HepG2 (cell line): ENCODE results near the gene DDT. TPM values are rescaled to one million over a fixed set of nuclear protein-coding genes. Genes with fewer than 3 reads are reported as not detected.
A peak's percentile ranks its signal among the peaks of the same experiment; 100 is the strongest.

Experiments used
- HCFC1 ChIP-seq: fragments of 150-350 bp; IDR thresholded peaks from 2 replicates; pipeline ENCODE4 v1.6.1; 2014; ENCODE audit warnings: low read depth, low read length
- HDAC6 ChIP-seq: fragments of 200-600 bp; sonication (generic); IDR thresholded peaks from 2 replicates; pipeline ENCODE4 v1.7.0; 2017; ENCODE audit warnings: mild to moderate bottlenecking, antibody characterized with exemption, low read length, low read depth
- MYC ChIP-seq: sonication (generic); formaldehyde crosslinking; IDR thresholded peaks from 2 replicates; pipeline ENCODE4 v1.9.0; 2021; ENCODE audit warnings: missing genetic modification reagents, borderline replicate concordance
- NFE2 ChIP-seq: sonication (generic); formaldehyde crosslinking; IDR thresholded peaks from 2 replicates; pipeline ENCODE4 v1.4.0; 2020; ENCODE audit warnings: missing genetic modification reagents
- RBM22 ChIP-seq: fragments of 200-400 bp; formaldehyde crosslinking; optimal IDR thresholded peaks from 2 replicates; pipeline ENCODE3; 2017; ENCODE audit warnings: mild to moderate bottlenecking, low read length, moderate library complexity
- SMC3 ChIP-seq: IDR thresholded peaks from 2 replicates; pipeline ENCODE4 v1.6.1; 2011; ENCODE audit warnings: low read length, improper control_type of control experiment
- TBX3 ChIP-seq: fragments of 450-650 bp; IDR thresholded peaks from 2 replicates; pipeline ENCODE4 v1.6.1; 2017; ENCODE audit warnings: antibody characterized with exemption, mild to moderate bottlenecking, inconsistent platforms, borderline replicate concordance
- ZNF367 ChIP-seq: sonication (generic); formaldehyde crosslinking; IDR thresholded peaks from 2 replicates; pipeline ENCODE4 v1.4.0; 2020; ENCODE audit warnings: missing genetic modification reagents, borderline replicate concordance
- ZNF607 ChIP-seq: sonication (generic); formaldehyde crosslinking; IDR thresholded peaks from 2 replicates; pipeline ENCODE4 v1.5.1; 2020; ENCODE audit warnings: missing genetic modification reagents, mild to moderate bottlenecking, borderline replicate concordance
- ZNF724P ChIP-seq: sonication (generic); formaldehyde crosslinking; IDR thresholded peaks from 2 replicates; pipeline ENCODE4 v1.8.0; 2022; ENCODE audit warnings: missing genetic modification reagents, borderline replicate concordance
- ZNF790 ChIP-seq: sonication (generic); formaldehyde crosslinking; IDR thresholded peaks from 2 replicates; pipeline ENCODE4 v1.8.0; 2022; ENCODE audit warnings: missing genetic modification reagents, mild to moderate bottlenecking, borderline replicate concordance
- ZNF83 ChIP-seq: sonication (generic); formaldehyde crosslinking; IDR thresholded peaks from 2 replicates; pipeline ENCODE4 v1.4.0; 2020; ENCODE audit warnings: missing genetic modification reagents, mild to moderate bottlenecking, borderline replicate concordance
- polyA plus RNA-seq, 8 experiments: library from polyadenylated mRNA; depleted of rRNA in 3 of 8; stranded (reverse) in 7 of 8; unstranded in 1 of 8; fragments of >200 nt; fragmentation: Illumina TruSeq in 4 of 8; extraction: Trizol in 4 of 8; gene quantifications; 2 replicates each; pipeline versions ENCODE4 v1.2.1 to v1.2.3, GENCODE V29; 2011 to 2016; ENCODE audit warnings: low read depth in 4 of 8, missing spikeins in 1 of 8, mixed read lengths in 1 of 8; ENCODE audit not compliant: insufficient read depth in 1 of 8
- total RNA-seq, 5 experiments: library from RNA; depleted of rRNA; stranded (reverse); fragments of >200 nt; fragmentation: Illumina TruSeq; extraction: Trizol; gene quantifications; 2 replicates each; pipeline ENCODE4 v1.2.3, GENCODE V29; 2016; ENCODE audit warnings: low read depth in 1 of 5
- TF ChIP-seq, protein P1 (sequence below): fragments of 450-650 bp; IDR thresholded peaks from 2 replicates; pipeline ENCODE4 v1.6.1; 2017; ENCODE audit warnings: mild to moderate bottlenecking
- TF ChIP-seq, protein P2 (sequence below): sonication (generic); formaldehyde crosslinking; IDR thresholded peaks from 2 replicates; pipeline ENCODE4 v1.5.0; 2020; ENCODE audit warnings: mild to moderate bottlenecking, missing genetic modification reagents
- TF ChIP-seq, protein P3 (sequence below): IDR thresholded peaks from 2 replicates; pipeline ENCODE4 v1.6.1; 2016; ENCODE audit warnings: low read depth, borderline replicate concordance
- TF ChIP-seq, protein P4 (sequence below): sonication (generic); formaldehyde crosslinking; IDR thresholded peaks from 2 replicates; pipeline ENCODE4 v1.5.0; 2020; ENCODE audit warnings: mild to moderate bottlenecking, missing genetic modification reagents, borderline replicate concordance
- TF ChIP-seq, protein P5 (sequence below): sonication (generic); formaldehyde crosslinking; IDR thresholded peaks from 2 replicates; pipeline ENCODE4 v1.4.0; 2020; ENCODE audit warnings: missing genetic modification reagents, borderline replicate concordance
- TF ChIP-seq, protein P6 (sequence below): sonication (generic); formaldehyde crosslinking; IDR thresholded peaks from 2 replicates; pipeline ENCODE4 v1.4.0; 2020; ENCODE audit warnings: mild to moderate bottlenecking, missing genetic modification reagents

Gene DDT
- total and polyA plus RNA-seq, 2 of the 13 experiments (the other 11 are each of a cell fraction or from before 2014, with no cell fraction given): 143 to 181 TPM

DNA sequence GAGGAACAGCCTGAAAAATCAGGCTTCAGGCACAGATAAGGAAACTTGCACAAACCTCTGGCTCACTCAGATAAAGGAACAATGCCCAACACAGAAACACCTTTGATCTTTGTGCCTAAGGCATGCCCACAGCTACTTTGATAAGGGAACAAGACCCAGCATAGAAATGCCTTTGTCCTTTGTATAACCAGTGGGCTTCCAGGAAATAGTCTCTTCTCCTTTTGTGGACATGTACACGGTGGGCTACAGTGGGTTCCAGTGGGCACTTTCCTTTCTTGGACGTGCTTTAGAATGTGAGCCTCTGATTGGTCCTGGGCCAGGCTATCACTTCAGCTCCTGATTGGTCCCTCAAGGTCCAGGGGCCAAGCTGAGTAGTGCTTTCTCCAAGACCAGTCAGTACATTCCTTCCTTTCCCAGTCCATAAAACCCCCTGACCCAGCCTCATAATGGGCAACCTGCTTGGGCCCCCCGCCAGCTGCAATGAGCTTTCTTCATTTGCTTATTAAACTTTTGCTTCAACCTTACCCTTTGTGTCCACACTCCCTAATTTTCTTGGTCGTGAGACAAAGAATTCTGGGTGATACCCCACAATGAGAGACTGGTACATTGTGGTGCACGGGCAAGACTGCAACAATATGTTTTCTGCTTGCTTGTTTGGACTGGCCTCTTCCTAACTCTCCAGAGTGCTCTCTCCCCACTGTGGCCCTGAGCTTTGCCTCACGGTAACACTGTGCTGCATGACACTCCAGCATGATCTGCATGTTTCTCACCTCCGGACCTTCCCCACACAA is 35.2 kb upstream of the DDT start (continued):
- TF ChIP-seq, protein P1, sequence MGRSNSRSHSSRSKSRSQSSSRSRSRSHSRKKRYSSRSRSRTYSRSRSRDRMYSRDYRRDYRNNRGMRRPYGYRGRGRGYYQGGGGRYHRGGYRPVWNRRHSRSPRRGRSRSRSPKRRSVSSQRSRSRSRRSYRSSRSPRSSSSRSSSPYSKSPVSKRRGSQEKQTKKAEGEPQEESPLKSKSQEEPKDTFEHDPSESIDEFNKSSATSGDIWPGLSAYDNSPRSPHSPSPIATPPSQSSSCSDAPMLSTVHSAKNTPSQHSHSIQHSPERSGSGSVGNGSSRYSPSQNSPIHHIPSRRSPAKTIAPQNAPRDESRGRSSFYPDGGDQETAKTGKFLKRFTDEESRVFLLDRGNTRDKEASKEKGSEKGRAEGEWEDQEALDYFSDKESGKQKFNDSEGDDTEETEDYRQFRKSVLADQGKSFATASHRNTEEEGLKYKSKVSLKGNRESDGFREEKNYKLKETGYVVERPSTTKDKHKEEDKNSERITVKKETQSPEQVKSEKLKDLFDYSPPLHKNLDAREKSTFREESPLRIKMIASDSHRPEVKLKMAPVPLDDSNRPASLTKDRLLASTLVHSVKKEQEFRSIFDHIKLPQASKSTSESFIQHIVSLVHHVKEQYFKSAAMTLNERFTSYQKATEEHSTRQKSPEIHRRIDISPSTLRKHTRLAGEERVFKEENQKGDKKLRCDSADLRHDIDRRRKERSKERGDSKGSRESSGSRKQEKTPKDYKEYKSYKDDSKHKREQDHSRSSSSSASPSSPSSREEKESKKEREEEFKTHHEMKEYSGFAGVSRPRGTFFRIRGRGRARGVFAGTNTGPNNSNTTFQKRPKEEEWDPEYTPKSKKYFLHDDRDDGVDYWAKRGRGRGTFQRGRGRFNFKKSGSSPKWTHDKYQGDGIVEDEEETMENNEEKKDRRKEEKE: no peak
- no peak for TF ChIP-seq ZNF790 (CRISPR knock-in tag)
- TF ChIP-seq, protein P2, sequence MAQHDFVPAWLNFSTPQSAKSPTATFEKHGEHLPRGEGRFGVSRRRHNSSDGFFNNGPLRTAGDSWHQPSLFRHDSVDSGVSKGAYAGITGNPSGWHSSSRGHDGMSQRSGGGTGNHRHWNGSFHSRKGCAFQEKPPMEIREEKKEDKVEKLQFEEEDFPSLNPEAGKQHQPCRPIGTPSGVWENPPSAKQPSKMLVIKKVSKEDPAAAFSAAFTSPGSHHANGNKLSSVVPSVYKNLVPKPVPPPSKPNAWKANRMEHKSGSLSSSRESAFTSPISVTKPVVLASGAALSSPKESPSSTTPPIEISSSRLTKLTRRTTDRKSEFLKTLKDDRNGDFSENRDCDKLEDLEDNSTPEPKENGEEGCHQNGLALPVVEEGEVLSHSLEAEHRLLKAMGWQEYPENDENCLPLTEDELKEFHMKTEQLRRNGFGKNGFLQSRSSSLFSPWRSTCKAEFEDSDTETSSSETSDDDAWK (CRISPR knock-in tag): no peak
- TF ChIP-seq TBX3: no peak
- no peak for TF ChIP-seq SMC3
- no peak for TF ChIP-seq RBM22
- no peak for TF ChIP-seq ZNF367 (CRISPR knock-in tag)
- no peak for TF ChIP-seq ZNF607 (CRISPR knock-in tag)
- TF ChIP-seq, protein P3, sequence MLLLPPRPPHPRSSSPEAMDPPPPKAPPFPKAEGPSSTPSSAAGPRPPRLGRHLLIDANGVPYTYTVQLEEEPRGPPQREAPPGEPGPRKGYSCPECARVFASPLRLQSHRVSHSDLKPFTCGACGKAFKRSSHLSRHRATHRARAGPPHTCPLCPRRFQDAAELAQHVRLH (CRISPR knock-in tag): no peak
- TF ChIP-seq, protein P4, sequence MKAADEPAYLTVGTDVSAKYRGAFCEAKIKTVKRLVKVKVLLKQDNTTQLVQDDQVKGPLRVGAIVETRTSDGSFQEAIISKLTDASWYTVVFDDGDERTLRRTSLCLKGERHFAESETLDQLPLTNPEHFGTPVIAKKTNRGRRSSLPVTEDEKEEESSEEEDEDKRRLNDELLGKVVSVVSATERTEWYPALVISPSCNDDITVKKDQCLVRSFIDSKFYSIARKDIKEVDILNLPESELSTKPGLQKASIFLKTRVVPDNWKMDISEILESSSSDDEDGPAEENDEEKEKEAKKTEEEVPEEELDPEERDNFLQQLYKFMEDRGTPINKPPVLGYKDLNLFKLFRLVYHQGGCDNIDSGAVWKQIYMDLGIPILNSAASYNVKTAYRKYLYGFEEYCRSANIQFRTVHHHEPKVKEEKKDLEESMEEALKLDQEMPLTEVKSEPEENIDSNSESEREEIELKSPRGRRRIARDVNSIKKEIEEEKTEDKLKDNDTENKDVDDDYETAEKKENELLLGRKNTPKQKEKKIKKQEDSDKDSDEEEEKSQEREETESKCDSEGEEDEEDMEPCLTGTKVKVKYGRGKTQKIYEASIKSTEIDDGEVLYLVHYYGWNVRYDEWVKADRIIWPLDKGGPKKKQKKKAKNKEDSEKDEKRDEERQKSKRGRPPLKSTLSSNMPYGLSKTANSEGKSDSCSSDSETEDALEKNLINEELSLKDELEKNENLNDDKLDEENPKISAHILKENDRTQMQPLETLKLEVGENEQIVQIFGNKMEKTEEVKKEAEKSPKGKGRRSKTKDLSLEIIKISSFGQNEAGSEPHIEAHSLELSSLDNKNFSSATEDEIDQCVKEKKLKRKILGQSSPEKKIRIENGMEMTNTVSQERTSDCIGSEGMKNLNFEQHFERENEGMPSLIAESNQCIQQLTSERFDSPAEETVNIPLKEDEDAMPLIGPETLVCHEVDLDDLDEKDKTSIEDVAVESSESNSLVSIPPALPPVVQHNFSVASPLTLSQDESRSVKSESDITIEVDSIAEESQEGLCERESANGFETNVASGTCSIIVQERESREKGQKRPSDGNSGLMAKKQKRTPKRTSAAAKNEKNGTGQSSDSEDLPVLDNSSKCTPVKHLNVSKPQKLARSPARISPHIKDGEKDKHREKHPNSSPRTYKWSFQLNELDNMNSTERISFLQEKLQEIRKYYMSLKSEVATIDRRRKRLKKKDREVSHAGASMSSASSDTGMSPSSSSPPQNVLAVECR (CRISPR knock-in tag): peak; percentile 34; the same call in 1 of the 2 replicates
- TF ChIP-seq, protein P5, sequence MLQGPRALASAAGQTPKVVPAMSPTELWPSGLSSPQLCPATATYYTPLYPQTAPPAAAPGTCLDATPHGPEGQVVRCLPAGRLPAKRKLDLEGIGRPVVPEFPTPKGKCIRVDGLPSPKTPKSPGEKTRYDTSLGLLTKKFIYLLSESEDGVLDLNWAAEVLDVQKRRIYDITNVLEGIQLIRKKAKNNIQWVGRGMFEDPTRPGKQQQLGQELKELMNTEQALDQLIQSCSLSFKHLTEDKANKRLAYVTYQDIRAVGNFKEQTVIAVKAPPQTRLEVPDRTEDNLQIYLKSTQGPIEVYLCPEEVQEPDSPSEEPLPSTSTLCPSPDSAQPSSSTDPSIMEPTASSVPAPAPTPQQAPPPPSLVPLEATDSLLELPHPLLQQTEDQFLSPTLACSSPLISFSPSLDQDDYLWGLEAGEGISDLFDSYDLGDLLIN: no peak
- peak; percentile 10; the same call in 1 of the 2 replicates for TF ChIP-seq MYC (CRISPR knock-in tag)
- TF ChIP-seq, protein P6, sequence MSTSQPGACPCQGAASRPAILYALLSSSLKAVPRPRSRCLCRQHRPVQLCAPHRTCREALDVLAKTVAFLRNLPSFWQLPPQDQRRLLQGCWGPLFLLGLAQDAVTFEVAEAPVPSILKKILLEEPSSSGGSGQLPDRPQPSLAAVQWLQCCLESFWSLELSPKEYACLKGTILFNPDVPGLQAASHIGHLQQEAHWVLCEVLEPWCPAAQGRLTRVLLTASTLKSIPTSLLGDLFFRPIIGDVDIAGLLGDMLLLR: no peak
- no peak for TF ChIP-seq NFE2
- no peak for TF ChIP-seq ZNF83 (CRISPR knock-in tag)
- no peak for TF ChIP-seq HCFC1
- TF ChIP-seq HDAC6: no peak
- TF ChIP-seq ZNF724P (CRISPR knock-in tag): 0 out of 2 replicates have a peak, but pooled peaks have one; percentile 52
